Measurements from ENCODE around the gene TMEM233. TPM values are rescaled to one million over a fixed set of nuclear protein-coding genes. Genes with fewer than 3 reads are reported as not detected.

Gene TMEM233
- polyA plus RNA-seq, 1 donor from 2014 or later: not detected

- H3F3A ChIP-seq (ENCODE audit: insufficient read depth, low read length, poor library complexity, severe bottlenecking): no peaks in the 10 kb centered on the region
- no peak for TF ChIP-seq EP300 (conservative IDR thresholded peaks at IDR 0.05; ENCODE audit: poor library complexity, severe bottlenecking)
- no peak for TF ChIP-seq SMC3 (conservative IDR thresholded peaks at IDR 0.05; ENCODE audit: poor library complexity)
- TF ChIP-seq CTCF (IDR thresholded peaks at IDR 0.05; ENCODE audit: poor library complexity, severe bottlenecking): no peak
- TF ChIP-seq EZH2 (IDR thresholded peaks at IDR 0.05; ENCODE audit: borderline replicate concordance, insufficient read depth, low read length, poor library complexity, severe bottlenecking): no peak
- TF ChIP-seq POLR2AphosphoS5 (IDR thresholded peaks at IDR 0.05): no peak
- TF ChIP-seq MXI1 (conservative IDR thresholded peaks at IDR 0.05; ENCODE audit: poor library complexity, severe bottlenecking): no peak
- TF ChIP-seq, protein P1, sequence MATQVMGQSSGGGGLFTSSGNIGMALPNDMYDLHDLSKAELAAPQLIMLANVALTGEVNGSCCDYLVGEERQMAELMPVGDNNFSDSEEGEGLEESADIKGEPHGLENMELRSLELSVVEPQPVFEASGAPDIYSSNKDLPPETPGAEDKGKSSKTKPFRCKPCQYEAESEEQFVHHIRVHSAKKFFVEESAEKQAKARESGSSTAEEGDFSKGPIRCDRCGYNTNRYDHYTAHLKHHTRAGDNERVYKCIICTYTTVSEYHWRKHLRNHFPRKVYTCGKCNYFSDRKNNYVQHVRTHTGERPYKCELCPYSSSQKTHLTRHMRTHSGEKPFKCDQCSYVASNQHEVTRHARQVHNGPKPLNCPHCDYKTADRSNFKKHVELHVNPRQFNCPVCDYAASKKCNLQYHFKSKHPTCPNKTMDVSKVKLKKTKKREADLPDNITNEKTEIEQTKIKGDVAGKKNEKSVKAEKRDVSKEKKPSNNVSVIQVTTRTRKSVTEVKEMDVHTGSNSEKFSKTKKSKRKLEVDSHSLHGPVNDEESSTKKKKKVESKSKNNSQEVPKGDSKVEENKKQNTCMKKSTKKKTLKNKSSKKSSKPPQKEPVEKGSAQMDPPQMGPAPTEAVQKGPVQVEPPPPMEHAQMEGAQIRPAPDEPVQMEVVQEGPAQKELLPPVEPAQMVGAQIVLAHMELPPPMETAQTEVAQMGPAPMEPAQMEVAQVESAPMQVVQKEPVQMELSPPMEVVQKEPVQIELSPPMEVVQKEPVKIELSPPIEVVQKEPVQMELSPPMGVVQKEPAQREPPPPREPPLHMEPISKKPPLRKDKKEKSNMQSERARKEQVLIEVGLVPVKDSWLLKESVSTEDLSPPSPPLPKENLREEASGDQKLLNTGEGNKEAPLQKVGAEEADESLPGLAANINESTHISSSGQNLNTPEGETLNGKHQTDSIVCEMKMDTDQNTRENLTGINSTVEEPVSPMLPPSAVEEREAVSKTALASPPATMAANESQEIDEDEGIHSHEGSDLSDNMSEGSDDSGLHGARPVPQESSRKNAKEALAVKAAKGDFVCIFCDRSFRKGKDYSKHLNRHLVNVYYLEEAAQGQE (IDR thresholded peaks at IDR 0.05; ENCODE audit: borderline replicate concordance): no peak
- no peak for TF ChIP-seq RAD21 (conservative IDR thresholded peaks at IDR 0.05)
- TF ChIP-seq TAF1 (IDR thresholded peaks at IDR 0.05; ENCODE audit: low read depth): no peak
- H3K9me2 ChIP-seq (ENCODE audit: insufficient read depth, low read length): no peaks in the 10 kb centered on the region
- no peak overlapping the region for H3K9ac ChIP-seq (ENCODE audit: low read length)
- H3K9me3 ChIP-seq (ENCODE audit: low read length): no peaks in the 10 kb centered on the region
- no peak overlapping the region for H2AFZ ChIP-seq (ENCODE audit: low read depth, low read length)
- no peak overlapping the region for H3K4me2 ChIP-seq (ENCODE audit: low read length)
- no peak overlapping the region for H3K27ac ChIP-seq (ENCODE audit: low read length)
- no peaks in the 10 kb centered on the region for H3K79me2 ChIP-seq (replicated peaks; ENCODE audit: insufficient read depth, low read length)
- no peaks in the 10 kb centered on the region for H3K36me3 ChIP-seq (ENCODE audit: insufficient read depth, low read length)
- H3K27me3 ChIP-seq (ENCODE audit: insufficient read depth, low read depth, low read length): no peaks in the 10 kb centered on the region
- no peaks in the 10 kb centered on the region for H4K20me1 ChIP-seq (ENCODE audit: insufficient read depth)
- H3K4me3 ChIP-seq (ENCODE audit: low read length): no peak overlapping the region
Observed at GRCh38 chr12:119660076-119660475, 66.5 kb downstream of the TMEM233 start.

- Histone ChIP-seq H3K36me3 (ENCODE audit: insufficient read depth, low read length) (no peaks in the 10 kb centered on the region), H4K20me1 (ENCODE audit: insufficient read depth) (no peaks in the 10 kb centered on the region), H3K9me2 (ENCODE audit: insufficient read depth, low read length) (no peaks in the 10 kb centered on the region), H3K27ac (ENCODE audit: low read length) (no peak overlapping the region), H3K9ac (ENCODE audit: low read length) (no peak overlapping the region), H3K27me3 (ENCODE audit: insufficient read depth, low read depth, low read length) (no peaks in the 10 kb centered on the region), H3K9me3 (ENCODE audit: low read length) (no peaks in the 10 kb centered on the region), H3K4me2 (ENCODE audit: low read length) (no peak overlapping the region), H3K79me2 (replicated peaks; ENCODE audit: insufficient read depth, low read length) (no peaks in the 10 kb centered on the region), H3K4me3 (ENCODE audit: low read length) (no peak overlapping the region), H2AFZ (ENCODE audit: low read depth, low read length) (no peak overlapping the region), H3F3A (ENCODE audit: insufficient read depth, low read length, poor library complexity, severe bottlenecking) (no peaks in the 10 kb centered on the region)
- no peak for TF ChIP-seq EZH2 (IDR thresholded peaks at IDR 0.05; ENCODE audit: borderline replicate concordance, insufficient read depth, low read length, poor library complexity, severe bottlenecking)
- no peak for TF ChIP-seq POLR2AphosphoS5 (IDR thresholded peaks at IDR 0.05)
- TF ChIP-seq SMC3 (conservative IDR thresholded peaks at IDR 0.05; ENCODE audit: poor library complexity): no peak
Observed at GRCh38 chr12:119661882-119662281, 68.3 kb downstream of the TMEM233 start.

- H3K4me3 ChIP-seq (ENCODE audit: low read length): no peak overlapping the region
- H2AFZ ChIP-seq (ENCODE audit: low read depth, low read length): no peak overlapping the region
- H3K9me2 ChIP-seq (ENCODE audit: insufficient read depth, low read length): no peaks in the 10 kb centered on the region
- no peak overlapping the region for H3K9ac ChIP-seq (ENCODE audit: low read length)
- H3K27ac ChIP-seq (ENCODE audit: low read length): no peak overlapping the region
- H4K20me1 ChIP-seq (ENCODE audit: insufficient read depth): no peaks in the 10 kb centered on the region
- no peaks in the 10 kb centered on the region for H3K27me3 ChIP-seq (ENCODE audit: insufficient read depth, low read depth, low read length)
- H3K79me2 ChIP-seq (replicated peaks; ENCODE audit: insufficient read depth, low read length): peaks cover 5% of the 10 kb centered on the region
- H3F3A ChIP-seq (ENCODE audit: insufficient read depth, low read length, poor library complexity, severe bottlenecking): no peaks in the 10 kb centered on the region
- TF ChIP-seq, protein P1 (IDR thresholded peaks at IDR 0.05; ENCODE audit: borderline replicate concordance): no peak
- no peak for TF ChIP-seq SMC3 (conservative IDR thresholded peaks at IDR 0.05; ENCODE audit: poor library complexity)
- H3K9me3 ChIP-seq (ENCODE audit: low read length): no peaks in the 10 kb centered on the region
- no peaks in the 10 kb centered on the region for H3K36me3 ChIP-seq (ENCODE audit: insufficient read depth, low read length)
- H3K4me2 ChIP-seq (ENCODE audit: low read length): no peak overlapping the region
Observed at GRCh38 chr12:119664642-119665041, 71.1 kb downstream of the TMEM233 start.
